ENCODE results near the gene NEFH. TPM values are rescaled to one million over a fixed set of nuclear protein-coding genes. Genes with fewer than 3 reads are reported as not detected.

Gene NEFH
- total RNA-seq, 1 donor from 2014 or later = 27.1 TPM

- Mint-ChIP-seq H3K4me1 (ENCODE audit: low read depth, unreplicated experiment) (peaks cover 46% of the 10 kb centered on the region), H3K9me3 (ENCODE audit: unreplicated experiment) (peaks cover 15% of the 10 kb centered on the region), H3K27ac (ENCODE audit: unreplicated experiment) (peak overlapping the region; percentile 62), H3K4me3 (ENCODE audit: unreplicated experiment) (peak overlapping the region; percentile 90), H3K27me3 (ENCODE audit: unreplicated experiment) (peaks cover 16% of the 10 kb centered on the region), H3K36me3 (ENCODE audit: unreplicated experiment) (no peaks in the 10 kb centered on the region)
- no peak for TF ChIP-seq CTCF (IDR thresholded peaks at IDR 0.05; ENCODE audit: partially characterized antibody, unreplicated experiment)
- DNase-seq = no peak
Observed at GRCh38 chr22:29478326-29479276, 1.4 kb upstream of the NEFH start.

- Mint-ChIP-seq H3K9me3 (ENCODE audit: unreplicated experiment) (peaks cover 15% of the 10 kb centered on the region), H3K4me3 (ENCODE audit: unreplicated experiment) (no peak overlapping the region), H3K27ac (ENCODE audit: unreplicated experiment) (no peak overlapping the region), H3K27me3 (ENCODE audit: unreplicated experiment) (peaks cover 16% of the 10 kb centered on the region), H3K36me3 (ENCODE audit: unreplicated experiment) (no peaks in the 10 kb centered on the region), H3K4me1 (ENCODE audit: low read depth, unreplicated experiment) (peaks cover 42% of the 10 kb centered on the region)
- no peak for TF ChIP-seq CTCF (IDR thresholded peaks at IDR 0.05; ENCODE audit: partially characterized antibody, unreplicated experiment)
- DNase-seq = no peak
Observed at GRCh38 chr22:29480262-29480511, 169 bp downstream of the NEFH start.

GRCh38 chr22:29480512-29481264 lies 670 bp downstream of the NEFH start:
- TF ChIP-seq CTCF (IDR thresholded peaks at IDR 0.05; ENCODE audit: partially characterized antibody, unreplicated experiment) = no peak
- Mint-ChIP-seq H3K27ac (ENCODE audit: unreplicated experiment) (no peak overlapping the region), H3K27me3 (ENCODE audit: unreplicated experiment) (peaks cover 16% of the 10 kb centered on the region), H3K9me3 (ENCODE audit: unreplicated experiment) (peaks cover 15% of the 10 kb centered on the region), H3K4me1 (ENCODE audit: low read depth, unreplicated experiment) (peaks cover 37% of the 10 kb centered on the region), H3K36me3 (ENCODE audit: unreplicated experiment) (no peaks in the 10 kb centered on the region), H3K4me3 (ENCODE audit: unreplicated experiment) (peak overlapping the region; percentile 86)
- peak; percentile 80 for DNase-seq

- Mint-ChIP-seq H3K36me3 (ENCODE audit: unreplicated experiment) (no peaks in the 10 kb centered on the region), H3K4me3 (ENCODE audit: unreplicated experiment) (peak overlapping the region; percentile 86), H3K27ac (ENCODE audit: unreplicated experiment) (peak overlapping the region; percentile 30), H3K9me3 (ENCODE audit: unreplicated experiment) (peaks cover 15% of the 10 kb centered on the region), H3K4me1 (ENCODE audit: low read depth, unreplicated experiment) (peaks cover 30% of the 10 kb centered on the region), H3K27me3 (ENCODE audit: unreplicated experiment) (peaks cover 16% of the 10 kb centered on the region)
- TF ChIP-seq CTCF (IDR thresholded peaks at IDR 0.05; ENCODE audit: partially characterized antibody, unreplicated experiment) = no peak
- DNase-seq = peak; percentile 40
Observed at GRCh38 chr22:29481265-29482000, 1.4 kb downstream of the NEFH start.
